Eye (tissue), 1 donor: ENCODE results near the gene LMAN2.

ENCODE experiments used
- DNase-seq: peaks from one replicate; pipeline ENCODE4 v3.0.0-alpha.2; 2015

Gene LMAN2

DNA sequence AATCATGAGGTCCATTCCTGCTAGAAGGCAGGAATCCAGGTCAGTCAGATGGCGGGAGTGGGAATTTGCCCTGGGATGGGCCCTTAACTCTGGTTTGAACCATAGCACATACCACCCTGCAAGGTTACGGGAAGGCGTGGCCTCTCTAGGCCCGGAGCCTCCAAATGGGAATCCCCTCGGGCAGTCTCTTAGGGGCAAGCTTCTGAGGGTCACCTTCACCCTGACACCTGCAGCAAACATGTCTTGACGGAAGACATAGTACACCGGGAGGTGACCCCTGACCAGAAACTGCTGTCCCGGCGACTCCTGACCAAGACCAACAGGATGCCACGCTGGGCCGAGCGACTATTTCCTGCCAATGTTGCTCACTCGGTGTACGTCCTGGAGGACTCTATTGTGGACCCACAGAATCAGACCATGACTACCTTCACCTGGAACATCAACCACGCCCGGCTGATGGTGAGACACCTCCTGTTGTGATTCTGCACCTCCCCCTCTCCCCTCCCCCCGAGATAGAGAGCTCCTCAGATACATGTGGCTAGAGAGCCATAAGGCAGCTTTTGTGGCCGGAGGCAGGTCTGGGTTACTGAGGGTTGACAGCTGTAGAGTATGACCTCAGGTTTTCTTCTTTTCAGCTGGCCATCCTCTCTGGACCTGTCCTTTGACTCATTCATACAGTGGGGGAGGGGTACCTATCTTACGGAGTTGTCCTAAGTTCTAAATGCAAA lies 46.9 kb downstream of the LMAN2 start:
- DNase-seq: no peak

DNA sequence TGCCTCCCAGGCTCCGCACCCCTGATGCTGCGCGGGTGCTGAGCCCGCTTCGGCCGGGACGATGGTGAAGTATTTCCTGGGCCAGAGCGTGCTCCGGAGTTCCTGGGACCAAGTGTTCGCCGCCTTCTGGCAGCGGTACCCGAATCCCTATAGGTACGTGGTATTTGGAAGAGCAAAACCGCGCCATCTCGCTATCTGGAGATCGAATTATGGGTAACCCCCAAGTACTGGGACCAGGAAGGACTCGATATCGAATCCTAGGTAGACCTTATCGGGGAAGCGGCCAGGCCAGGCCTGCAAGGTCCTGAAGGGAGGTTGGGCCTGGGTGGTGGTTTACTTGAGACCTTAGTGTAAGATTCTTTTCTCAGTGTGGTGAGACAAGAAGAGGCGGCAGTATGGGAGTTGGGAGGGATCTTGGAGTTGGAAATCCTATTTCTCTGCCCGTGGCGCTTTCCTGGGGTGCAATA lies 47.5 kb downstream of the LMAN2 start:
- DNase-seq: no peak

DNA sequence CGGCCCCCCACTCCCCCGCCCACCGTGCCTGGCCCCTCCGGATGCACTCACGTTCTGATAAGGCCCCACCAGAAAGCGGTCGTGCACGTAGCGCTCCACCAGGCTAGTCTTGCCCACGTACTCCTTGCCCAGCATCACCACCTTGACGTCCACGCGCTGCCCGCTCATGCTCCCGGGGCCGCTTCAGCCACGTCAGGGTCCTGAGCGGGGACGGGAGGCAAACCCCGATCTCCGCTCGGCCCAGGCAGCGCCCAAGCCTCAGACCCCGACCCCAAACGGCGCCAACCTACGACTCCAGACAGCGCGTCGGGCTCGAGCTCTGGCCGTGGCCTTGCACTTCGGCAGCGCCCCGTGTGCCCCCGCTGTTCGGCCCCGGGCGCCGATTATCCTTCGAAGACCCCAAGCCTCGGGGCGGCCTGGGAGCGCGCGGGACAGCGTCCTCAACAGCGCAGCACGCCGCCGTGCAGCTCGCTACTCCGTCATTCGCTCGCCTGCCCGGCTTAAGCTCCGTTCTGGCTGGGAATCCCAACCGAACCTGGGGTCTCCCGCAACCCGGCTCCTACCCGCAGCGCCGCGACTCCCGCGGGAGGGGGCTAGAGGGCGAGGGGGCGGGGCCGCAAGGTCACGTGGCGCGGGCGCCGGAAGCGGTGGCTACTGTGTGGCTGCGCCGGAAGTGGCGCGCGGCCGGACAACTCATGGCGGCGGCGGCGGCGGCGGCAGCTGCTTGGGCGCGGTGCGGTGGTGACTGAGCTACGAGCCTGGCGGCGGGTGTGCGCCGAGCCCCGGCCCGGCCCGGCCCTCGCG lies 48.1 kb downstream of the LMAN2 start, which contains the start of the genes PRELID1 and RAB24:
Gene PRELID1, plus strand, starts transcription at position 679 of the 804 bp plus-strand sequence. CDS start 187 bp downstream, outside the sequence.
Gene RAB24, minus strand, starts transcription at position 599 of the 804 bp plus-strand sequence. Its CDS starts 431 bp downstream, at position 168.
- DNase-seq: peak; percentile 95

DNA sequence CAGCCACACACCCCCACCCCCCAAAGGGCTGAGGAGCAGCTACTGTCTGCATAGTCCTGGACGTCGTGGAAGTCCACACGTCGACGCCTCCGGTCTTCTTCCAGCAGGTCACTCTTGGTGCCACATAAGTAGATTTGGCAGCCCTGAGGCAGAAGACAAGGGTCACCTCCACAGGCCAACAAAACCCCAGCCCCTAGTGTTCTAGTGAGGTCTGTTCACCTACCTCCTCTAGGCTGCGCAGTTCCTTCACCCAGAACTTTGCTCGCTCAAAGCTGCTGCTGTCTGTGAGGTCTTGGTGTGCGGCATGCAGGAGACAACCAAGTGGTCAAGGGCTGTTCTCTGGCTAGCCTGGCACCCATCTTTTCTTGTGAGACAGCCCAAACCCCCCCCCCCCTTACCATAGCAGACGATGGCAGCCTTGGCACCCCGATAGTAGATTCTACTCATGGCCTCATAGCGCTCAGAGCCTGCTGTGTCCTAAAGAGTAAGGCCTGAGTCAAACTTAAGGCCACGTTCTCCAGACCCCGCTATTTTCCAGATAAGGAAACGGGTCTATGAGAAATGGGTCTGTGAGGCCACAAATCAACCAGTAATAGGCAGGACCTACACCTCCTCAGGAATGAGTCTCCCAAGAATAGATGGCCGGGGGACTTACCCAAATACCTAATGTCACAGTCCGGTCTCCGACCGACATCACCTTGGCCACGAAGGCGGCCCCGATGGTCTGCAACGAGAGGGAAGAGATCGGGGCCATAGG lies 48.9 kb downstream of the LMAN2 start:
- DNase-seq: no peak

DNA sequence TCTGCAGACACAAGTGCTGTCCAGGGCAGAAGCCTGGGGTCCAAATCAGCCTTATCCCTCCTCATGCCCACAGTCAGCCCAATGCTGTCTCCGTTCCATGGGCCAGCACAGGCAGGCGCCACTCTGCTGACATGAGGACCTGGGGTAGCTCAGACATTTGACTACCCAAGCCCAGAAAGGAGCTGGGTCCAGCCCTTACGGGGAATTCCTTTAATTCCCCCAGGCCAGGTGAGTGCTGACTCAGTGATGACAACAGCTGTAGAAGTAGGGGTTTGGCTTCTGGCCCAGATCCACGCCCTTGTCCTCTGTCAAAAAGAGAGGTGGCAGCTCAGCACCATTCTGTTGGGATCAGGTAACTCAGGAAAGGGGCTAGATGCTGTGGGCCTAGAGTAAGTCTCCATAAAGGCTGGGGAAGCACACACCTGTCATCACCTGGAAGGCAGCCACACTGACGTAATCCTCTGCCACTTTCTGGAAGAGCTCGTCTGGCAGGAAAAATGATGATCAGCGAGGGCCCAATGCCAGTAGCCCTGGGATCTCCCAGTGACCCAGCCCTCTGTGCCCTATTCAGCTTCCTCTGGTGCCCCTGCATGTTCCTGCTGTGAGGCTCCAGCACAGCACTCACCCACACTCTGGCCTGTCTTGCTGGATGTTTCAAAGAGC lies 49.8 kb downstream of the LMAN2 start:
- DNase-seq: peak; percentile 30

DNA sequence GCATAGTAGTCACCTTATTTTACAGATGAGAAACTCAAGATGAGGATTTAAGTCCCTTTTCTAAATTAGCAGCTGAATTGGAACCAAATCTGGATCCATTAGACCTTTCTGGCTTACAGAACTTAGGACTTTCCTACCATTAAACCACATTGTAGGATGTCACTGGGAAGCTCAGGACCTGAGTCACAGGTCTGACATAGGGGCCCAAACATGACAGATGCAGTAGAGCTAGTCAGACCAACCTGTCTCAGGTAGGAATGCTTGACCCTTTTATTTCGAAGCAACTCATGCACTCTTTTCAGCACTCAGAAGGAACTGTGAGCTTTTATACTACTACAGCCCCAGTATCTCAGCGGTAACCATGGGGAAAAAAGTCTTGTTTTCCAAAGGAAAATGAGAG lies 50.5 kb downstream of the LMAN2 start:
- no peak for DNase-seq

DNA sequence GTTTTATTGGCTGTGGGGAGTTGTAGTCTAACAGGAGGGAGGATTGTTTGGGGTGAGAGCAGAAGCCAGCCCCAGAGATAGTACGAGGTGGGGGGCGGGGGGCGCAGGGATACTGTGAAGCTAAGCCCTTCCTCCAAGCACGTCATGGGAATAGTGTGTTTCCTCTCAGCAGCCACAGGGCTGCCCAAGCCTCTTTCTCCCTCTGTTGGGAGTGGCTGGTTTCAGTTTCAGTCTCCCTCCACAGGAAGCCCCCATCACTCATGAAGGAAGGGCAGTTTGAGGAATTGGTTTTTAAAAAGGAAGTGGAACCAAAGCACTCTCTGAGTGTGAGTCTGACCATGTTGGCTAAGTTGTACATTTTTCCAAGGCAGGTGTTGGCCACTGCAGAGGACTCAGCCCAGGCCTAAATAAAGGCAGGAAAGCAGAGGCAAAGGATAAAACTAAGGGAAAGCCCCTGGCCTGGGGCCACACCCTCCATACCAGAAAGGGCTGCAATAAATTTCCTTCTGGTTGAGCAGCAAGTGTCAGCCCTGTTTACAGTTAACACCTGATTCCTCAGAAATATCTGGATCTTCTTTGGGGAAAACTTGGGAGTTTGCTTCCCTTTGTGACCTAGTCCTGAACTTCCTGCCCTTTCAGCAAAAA lies 51.1 kb downstream of the LMAN2 start:
- DNase-seq: peak; percentile 26

DNA sequence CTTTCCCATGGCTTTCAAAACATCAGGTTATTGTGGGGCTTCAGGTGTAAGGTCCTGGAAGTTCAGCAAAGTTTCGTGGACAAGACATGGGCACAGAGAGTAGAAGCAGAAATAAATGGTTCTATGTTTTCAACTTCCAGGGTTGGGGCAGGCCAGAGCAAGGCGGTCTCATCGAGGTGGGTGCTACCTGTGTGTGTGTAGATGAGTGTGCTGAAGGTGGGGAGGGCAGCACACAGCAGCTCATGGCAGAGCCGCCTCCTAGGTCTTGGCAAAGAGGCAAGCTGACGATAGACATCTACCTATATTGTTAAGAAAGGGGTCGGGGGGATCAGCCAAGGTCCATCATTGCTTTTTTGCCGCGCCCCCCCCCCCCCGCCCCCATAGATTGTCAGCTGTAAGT lies 51.8 kb downstream of the LMAN2 start:
- DNase-seq: no peak

DNA sequence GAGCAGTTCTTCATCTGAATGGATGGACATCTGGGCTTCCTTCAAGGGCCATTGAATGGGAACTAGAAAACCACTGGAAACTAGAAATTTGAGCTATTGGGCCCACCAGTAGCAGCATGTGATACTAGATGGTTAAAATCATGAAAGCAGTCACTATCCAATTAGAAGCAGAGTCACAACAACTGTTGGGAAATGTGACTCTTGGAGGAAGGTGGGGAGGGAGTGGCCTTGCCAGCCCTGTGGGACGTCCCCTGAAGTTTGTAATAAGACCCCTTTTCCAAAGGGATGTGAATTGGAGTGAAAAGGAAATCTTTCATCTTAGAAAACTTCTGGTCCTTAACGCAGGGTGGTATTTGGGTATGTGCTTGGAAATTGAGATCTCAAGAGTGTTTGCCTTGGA lies 53.5 kb downstream of the LMAN2 start:
- DNase-seq: no peak

DNA sequence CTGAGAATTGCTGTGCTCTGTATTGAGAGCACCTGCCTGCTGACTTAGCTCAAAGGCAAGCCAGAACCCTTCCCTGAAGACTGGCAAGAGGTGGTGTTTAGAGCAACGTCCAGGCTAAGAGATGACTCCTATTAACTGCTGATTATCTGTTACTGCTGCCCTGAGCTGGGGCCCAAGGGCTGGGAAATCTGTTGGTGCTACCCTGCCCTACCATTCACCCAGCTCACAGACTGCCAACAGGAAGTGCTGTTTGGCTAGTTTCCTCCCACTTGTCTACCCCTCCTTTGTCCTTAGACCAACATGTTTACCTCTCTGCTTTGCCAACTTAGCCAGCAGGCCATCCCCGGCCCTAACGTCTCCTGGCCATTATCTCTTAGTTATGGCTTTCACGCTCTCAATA lies 54.9 kb downstream of the LMAN2 start:
- no peak for DNase-seq

DNA sequence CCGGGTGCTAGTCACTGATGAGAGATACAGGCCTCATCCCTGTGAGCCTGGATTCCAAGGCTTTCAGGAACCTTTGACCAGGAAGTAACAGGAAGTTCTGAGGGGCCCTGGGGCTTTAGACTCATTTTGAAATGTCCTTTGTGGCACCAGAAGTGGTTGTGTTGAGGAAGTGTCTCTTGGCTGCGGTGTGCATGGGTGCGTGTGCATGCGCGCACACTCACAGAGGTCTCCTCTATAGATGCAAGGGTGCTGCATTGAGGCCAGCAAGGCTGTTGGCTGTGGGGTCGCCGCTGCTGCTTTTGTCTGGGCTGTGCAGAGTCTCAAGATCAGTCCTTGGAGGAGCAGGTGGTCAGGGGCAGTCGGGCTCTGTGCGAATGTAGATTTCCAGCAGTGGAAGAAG lies 55.5 kb downstream of the LMAN2 start:
- no peak for DNase-seq

DNA sequence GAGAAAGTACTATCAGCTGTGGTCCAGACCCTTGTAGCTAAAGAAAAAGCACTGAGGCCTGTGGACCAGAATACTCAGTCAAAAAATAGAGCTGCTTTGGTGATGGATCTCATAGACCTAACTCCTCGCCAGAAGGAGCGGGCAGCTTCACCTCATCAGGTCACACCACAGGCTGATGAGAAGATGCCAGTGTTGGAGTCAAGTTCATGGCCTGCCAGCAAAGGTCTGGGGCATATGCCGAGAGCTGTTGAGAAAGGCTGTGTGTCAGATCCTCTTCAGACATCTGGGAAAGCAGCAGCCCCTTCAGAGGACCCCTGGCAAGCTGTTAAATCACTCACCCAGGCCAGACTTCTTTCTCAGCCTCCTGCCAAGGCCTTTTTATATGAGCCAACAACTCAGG lies 56.8 kb downstream of the LMAN2 start:
- no peak for DNase-seq

DNA sequence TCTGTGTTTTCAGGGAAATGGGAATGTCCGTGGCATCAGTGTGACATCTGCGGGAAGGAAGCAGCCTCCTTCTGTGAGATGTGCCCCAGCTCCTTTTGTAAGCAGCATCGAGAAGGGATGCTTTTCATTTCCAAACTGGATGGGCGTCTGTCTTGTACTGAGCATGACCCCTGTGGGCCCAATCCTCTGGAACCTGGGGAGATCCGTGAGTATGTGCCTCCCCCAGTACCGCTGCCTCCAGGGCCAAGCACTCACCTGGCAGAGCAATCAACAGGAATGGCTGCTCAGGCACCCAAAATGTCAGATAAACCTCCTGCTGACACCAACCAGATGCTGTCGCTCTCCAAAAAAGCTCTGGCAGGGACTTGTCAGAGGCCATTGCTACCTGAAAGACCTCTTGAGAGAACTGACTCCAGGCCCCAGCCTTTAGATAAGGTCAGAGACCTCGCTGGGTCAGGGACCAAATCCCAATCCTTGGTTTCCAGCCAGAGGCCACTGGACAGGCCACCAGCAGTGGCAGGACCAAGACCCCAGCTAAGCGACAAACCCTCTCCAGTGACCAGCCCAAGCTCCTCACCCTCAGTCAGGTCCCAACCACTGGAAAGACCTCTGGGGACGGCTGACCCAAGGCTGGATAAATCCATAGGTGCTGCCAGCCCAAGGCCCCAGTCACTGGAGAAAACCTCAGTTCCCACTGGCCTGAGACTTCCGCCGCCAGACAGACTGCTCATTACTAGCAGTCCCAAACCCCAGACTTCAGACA lies 57.5 kb downstream of the LMAN2 start:
- no peak for DNase-seq

DNA sequence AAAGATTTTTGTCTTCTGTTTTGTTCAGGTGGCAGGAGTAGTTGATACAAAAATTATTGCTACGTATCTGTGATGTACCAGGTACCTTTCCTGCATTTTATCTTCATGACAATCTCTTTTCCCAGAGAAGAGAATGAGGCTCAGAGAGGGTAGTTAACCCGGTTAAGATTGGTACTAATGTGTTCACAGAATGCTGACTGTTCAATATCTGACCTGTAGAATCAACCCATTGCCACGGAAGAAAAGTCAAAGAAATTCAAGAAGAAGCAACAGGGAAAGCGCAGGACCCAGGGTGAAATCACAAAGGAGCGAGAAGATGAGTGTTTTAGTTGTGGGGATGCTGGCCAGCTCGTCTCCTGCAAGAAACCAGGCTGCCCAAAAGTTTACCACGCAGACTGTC lies 59.7 kb downstream of the LMAN2 start:
- no peak for DNase-seq

DNA sequence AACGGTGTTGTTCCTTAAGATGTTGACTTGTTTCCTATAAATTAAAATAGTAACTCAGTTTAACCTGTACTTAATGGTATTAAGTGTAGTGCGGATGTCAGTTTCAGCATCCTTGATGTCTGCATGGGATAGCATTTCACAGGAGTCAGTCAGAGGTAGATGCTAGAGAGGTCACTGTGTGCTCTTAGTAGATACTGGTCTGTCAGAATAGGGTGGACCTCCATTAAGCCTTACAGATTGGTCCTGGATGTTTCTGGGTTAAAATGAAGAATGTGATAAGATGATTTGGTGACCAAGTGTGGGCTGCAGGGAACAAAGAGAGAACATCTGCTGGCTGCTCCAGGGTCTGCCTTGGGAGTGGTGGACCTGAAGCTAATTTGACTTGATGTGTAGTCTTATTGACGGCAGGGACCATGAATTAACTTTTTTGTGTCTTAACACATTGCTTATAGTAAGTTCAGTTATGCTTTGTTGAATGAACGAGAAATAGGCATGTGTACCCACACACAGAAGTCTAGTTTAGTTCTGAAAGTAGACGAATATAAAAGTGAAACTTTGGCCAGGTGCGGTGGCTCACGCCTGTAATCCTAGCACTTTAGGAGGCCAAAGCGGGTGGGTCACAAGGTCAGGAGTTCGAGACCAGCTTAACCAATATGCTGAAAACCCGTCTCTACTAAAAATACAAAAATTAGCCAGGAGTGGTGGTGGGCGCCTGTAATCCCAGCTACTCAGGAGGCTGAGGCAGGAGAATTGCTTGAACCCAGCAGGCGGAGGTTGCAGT lies 60.5 kb downstream of the LMAN2 start:
- DNase-seq: no peak

DNA sequence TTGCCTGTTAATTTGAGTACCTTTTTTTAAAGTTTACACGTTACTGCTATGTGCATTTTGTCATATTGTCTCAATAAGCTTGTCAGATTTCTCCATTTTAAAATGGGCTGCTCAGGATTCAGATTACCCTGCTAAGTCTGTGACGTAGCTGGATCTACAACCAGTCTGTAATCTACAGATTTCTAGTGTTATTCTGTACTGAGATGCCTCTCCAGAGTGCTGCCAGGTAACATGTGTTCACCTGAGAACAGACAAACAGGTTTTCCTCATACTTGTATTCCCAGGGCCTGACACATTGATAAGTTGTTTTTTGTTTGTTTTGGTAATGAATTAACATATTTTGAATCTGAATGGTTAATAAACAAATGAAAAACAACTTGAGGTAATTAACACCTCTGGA lies 63.3 kb downstream of the LMAN2 start:
- DNase-seq: no peak
